IPS DF 6.9 (cell line): ENCODE data around the gene ZCCHC2.

ENCODE experiments used
- DNase-seq: peaks from one replicate; pipeline ENCODE4 v3.0.0-alpha.2; 2013; ENCODE audit warnings: low read depth, low spot score
- H3K27ac ChIP-seq: one replicate; pipeline ENCODE4 v1.5.1; 2013; ENCODE audit warnings: low read length, control low read depth
- H3K27me3 ChIP-seq: 2 replicates; pipeline ENCODE4 v1.6.1; 2013; ENCODE audit warnings: mild to moderate bottlenecking, low read length; ENCODE audit not compliant: control insufficient read depth, insufficient read depth
- H3K36me3 ChIP-seq: 2 replicates; pipeline ENCODE4 v1.6.1; 2013; ENCODE audit warnings: low read length; ENCODE audit not compliant: control insufficient read depth, insufficient read depth
- H3K4me1 ChIP-seq: 2 replicates; pipeline ENCODE4 v1.6.1; 2013; ENCODE audit warnings: low read length; ENCODE audit not compliant: control insufficient read depth, insufficient read depth
- H3K4me3 ChIP-seq: 2 replicates; pipeline ENCODE4 v1.5.1; 2013; ENCODE audit warnings: mild to moderate bottlenecking, low read length
- H3K9me3 ChIP-seq: 2 replicates; pipeline ENCODE4 v1.6.1; 2013; ENCODE audit warnings: low read length, inconsistent platforms; ENCODE audit not compliant: control insufficient read depth, insufficient read depth
- WGBS: extraction: QIAGEN DNeasy Blood & Tissue Kit; methylation state at CpG from one replicate; pipeline ENCODE4 v1.1.7; 2013; ENCODE audit warnings: mixed read lengths, missing lambda C conversion rate; ENCODE audit not compliant: insufficient read length, insufficient coverage; 5-methylcytosine and 5-hydroxymethylcytosine counted together

Gene ZCCHC2

GRCh38 chr18:62617793-62618591 lies 95.2 kb downstream of the ZCCHC2 start:
- no CpG with 5 or more reads among the region's 8 CpGs for WGBS
- Histone ChIP-seq H3K4me3 (no peak overlapping the region), H3K27ac (no peak overlapping the region), H3K4me1 (no peaks in the 10 kb centered on the region), H3K27me3 (no peaks in the 10 kb centered on the region), H3K36me3 (no peaks in the 10 kb centered on the region), H3K9me3 (no peaks in the 10 kb centered on the region)
- DNase-seq, result no peak

- no peak overlapping the region for H3K4me3 ChIP-seq
- H3K9me3 ChIP-seq, result no peaks in the 10 kb centered on the region
- no peak for DNase-seq
- WGBS, result no CpG with 5 or more reads among the region's 1 CpG
- H3K27me3 ChIP-seq, result no peaks in the 10 kb centered on the region
- H3K27ac ChIP-seq, result no peak overlapping the region
- H3K4me1 ChIP-seq, result no peaks in the 10 kb centered on the region
- no peaks in the 10 kb centered on the region for H3K36me3 ChIP-seq
Observed at GRCh38 chr18:62618735-62619134, 95.9 kb downstream of the ZCCHC2 start.

GRCh38 chr18:62621546-62621945 lies 98.7 kb downstream of the ZCCHC2 start:
- no peak overlapping the region for H3K4me3 ChIP-seq
- no peaks in the 10 kb centered on the region for H3K36me3 ChIP-seq
- no peaks in the 10 kb centered on the region for H3K4me1 ChIP-seq
- no peak for DNase-seq
- no peaks in the 10 kb centered on the region for H3K27me3 ChIP-seq
- no peak overlapping the region for H3K27ac ChIP-seq
- no CpG with 5 or more reads among the region's 12 CpGs for WGBS
- no peaks in the 10 kb centered on the region for H3K9me3 ChIP-seq

- H3K27ac ChIP-seq, result no peak overlapping the region
- H3K9me3 ChIP-seq, result no peaks in the 10 kb centered on the region
- no peaks in the 10 kb centered on the region for H3K36me3 ChIP-seq
- no peaks in the 10 kb centered on the region for H3K4me1 ChIP-seq
- no peaks in the 10 kb centered on the region for H3K27me3 ChIP-seq
- H3K4me3 ChIP-seq, result no peak overlapping the region
- WGBS, result no CpG with 5 or more reads among the region's 5 CpGs
- DNase-seq, result no peak
Observed at GRCh38 chr18:62625019-62625418, 102.2 kb downstream of the ZCCHC2 start.
